ENCODE measurements around the gene WIPF2.

The WIPF2 gene, protein sequence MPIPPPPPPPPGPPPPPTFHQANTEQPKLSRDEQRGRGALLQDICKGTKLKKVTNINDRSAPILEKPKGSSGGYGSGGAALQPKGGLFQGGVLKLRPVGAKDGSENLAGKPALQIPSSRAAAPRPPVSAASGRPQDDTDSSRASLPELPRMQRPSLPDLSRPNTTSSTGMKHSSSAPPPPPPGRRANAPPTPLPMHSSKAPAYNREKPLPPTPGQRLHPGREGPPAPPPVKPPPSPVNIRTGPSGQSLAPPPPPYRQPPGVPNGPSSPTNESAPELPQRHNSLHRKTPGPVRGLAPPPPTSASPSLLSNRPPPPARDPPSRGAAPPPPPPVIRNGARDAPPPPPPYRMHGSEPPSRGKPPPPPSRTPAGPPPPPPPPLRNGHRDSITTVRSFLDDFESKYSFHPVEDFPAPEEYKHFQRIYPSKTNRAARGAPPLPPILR

DNA sequence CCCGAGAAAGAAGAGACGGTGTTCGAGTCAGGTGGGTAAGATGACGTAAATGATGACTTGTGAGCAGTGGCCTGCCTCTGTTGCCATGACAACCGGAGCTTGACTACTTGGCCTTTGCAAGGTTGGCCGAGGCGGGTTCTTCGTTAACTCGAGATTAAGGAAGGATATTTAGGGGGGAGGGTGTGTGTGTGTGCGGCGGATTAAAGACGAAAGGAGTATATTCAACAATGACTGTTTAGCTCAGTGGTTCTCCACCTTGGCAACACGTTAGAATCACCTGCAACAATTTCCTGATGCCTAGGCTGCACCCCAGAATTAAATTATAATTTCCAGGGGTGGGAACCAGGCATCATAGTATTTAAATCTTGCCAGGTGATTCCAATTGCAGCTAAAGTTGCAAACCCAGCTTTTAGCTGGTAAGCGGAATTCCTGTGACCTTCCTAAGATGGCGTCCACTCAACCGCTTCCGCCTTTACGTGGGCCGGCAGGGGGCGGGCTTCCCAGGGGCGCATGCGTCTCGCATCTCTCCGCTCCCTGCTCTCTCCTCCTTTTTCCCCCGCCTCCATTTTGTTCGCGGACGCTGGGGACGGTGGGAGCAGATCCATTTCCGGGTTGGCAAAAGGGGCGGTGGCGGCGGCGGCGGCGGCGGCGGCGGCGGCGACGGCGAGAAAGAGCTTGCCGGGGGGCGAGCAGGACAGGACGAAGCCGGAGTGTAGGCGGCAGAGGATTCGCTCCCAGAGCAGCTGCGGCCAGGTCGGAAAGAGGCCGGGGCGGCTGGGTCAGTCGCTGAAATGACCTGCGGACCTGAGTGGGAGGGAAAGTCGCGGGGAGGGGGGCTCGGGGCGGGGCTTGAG, at the start of gene WIPF2:
TSS of gene WIPF2 (plus strand) at position 565 of the 854 bp plus-strand sequence. CDS start 37,156 bp downstream, outside the sequence.
- in situ Hi-C loops (cut with MboI; ENCODE audit: low pct_unique_long_range_greater_than_20kb, low sequenced_read_pairs, unreplicated experiment): no loop called here
- TF ChIP-seq, protein P1, sequence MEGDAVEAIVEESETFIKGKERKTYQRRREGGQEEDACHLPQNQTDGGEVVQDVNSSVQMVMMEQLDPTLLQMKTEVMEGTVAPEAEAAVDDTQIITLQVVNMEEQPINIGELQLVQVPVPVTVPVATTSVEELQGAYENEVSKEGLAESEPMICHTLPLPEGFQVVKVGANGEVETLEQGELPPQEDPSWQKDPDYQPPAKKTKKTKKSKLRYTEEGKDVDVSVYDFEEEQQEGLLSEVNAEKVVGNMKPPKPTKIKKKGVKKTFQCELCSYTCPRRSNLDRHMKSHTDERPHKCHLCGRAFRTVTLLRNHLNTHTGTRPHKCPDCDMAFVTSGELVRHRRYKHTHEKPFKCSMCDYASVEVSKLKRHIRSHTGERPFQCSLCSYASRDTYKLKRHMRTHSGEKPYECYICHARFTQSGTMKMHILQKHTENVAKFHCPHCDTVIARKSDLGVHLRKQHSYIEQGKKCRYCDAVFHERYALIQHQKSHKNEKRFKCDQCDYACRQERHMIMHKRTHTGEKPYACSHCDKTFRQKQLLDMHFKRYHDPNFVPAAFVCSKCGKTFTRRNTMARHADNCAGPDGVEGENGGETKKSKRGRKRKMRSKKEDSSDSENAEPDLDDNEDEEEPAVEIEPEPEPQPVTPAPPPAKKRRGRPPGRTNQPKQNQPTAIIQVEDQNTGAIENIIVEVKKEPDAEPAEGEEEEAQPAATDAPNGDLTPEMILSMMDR (IDR thresholded peaks at IDR 0.05; ENCODE audit: extremely low read depth, insufficient read depth, missing control alignments): peak; percentile 30

DNA sequence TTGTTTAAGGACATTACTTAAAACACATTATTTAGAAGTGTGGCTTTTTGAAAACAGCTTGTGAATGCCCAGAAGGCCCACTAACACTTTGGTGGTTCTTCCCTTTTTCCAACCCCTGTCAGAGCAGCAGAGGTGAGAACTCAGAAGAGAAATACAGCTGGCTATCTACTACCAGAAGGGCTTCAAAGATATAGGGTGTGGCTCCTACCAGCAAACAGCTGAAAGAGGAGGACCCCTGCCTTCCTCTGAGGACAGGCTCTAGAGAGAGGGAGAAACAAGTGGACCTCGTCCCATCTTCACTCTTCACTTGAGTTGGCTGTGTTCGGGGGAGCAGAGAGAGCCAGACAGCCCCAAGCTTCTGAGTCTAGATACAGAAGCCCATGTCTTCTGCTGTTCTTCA, 48.8 kb upstream of the WIPF2 start:
- TF ChIP-seq, protein P1 (IDR thresholded peaks at IDR 0.05; ENCODE audit: extremely low read depth, insufficient read depth, missing control alignments): no peak
- DNase-seq (ENCODE audit: low spot score): no peak
- in situ Hi-C loops (cut with MboI; ENCODE audit: low pct_unique_long_range_greater_than_20kb, low sequenced_read_pairs, unreplicated experiment): no loop called here

More for the DNA sequence above, at the start of gene WIPF2:
- DNase-seq (ENCODE audit: low spot score): peak; percentile 97

DNA sequence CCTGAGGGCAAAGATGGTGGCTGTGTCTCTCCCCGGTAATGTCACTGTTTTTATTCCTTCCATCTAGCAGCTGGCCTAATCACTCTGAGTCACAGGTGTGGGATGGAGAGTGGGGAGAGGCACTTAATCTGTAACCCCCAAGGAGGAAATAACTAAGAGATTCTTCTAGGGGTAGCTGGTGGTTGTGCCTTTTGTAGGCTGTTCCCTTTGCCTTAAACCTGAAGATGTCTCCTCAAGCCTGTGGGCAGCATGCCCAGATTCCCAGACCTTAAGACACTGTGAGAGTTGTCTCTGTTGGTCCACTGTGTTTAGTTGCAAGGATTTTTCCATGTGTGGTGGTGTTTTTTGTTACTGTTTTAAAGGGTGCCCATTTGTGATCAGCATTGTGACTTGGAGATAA, 47.4 kb upstream of the WIPF2 start:
- DNase-seq (ENCODE audit: low spot score): no peak
- in situ Hi-C loops (cut with MboI; ENCODE audit: low pct_unique_long_range_greater_than_20kb, low sequenced_read_pairs, unreplicated experiment): no loop called here
- TF ChIP-seq, protein P1 (IDR thresholded peaks at IDR 0.05; ENCODE audit: extremely low read depth, insufficient read depth, missing control alignments): no peak

DNA sequence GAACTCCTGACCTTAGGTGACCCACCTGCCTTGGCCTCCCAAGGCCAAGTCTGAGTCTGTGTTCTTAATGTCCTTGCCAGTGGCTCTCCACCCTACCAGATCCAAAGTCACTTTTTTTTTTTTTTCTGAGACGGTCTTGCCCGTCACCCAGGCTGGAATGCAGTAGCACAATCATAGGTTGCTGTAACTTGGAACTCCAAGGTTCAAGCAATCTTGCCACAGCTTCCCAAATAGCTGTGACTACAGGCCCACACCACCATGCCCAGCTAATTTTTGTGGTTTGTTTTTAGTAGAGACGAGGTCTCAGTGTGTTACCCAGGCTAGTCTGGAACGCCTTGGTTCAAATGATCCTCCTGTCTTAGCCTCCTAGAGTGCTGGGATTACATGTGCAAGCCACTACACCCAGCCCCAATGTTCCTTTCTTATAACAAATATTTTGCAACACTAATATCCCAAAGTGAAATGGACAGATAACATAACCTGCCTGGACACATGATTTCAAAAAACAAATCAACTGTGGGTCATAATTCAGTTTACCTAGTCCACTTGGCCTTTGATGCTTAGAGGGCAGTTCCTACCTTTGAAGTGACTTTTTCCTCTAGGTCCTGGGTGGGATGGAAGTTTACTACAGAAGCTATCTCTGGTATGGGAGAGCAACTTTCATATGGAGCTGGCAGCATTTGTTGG, 45.9 kb upstream of the WIPF2 start:
- in situ Hi-C loops (cut with MboI; ENCODE audit: low pct_unique_long_range_greater_than_20kb, low sequenced_read_pairs, unreplicated experiment): no loop called here
- no peak for DNase-seq (ENCODE audit: low spot score)
- TF ChIP-seq, protein P1 (IDR thresholded peaks at IDR 0.05; ENCODE audit: extremely low read depth, insufficient read depth, missing control alignments): no peak

DNA sequence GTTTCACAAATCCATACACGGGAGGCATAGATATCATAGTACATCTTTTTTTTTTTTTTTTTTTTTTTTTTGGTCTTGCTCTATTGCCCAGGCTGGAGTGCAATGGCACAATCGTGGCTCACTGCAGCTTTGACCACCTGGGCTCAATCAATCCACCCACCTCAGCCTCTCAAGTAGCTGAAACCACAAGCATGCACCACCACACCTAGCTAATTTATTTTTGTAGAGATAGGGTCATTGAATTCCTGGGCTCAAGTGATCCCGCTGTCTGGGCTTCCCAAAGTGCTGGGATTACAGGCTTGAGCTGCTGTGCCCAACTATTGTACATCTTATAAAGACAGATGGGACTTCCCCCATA, 45.3 kb upstream of the WIPF2 start:
- in situ Hi-C loops (cut with MboI; ENCODE audit: low pct_unique_long_range_greater_than_20kb, low sequenced_read_pairs, unreplicated experiment): no loop called here

More for the DNA sequence above, 45.3 kb upstream of the WIPF2 start:
- no peak for DNase-seq (ENCODE audit: low spot score)
- TF ChIP-seq, protein P1 (IDR thresholded peaks at IDR 0.05; ENCODE audit: extremely low read depth, insufficient read depth, missing control alignments): no peak

Measured in GM13977 (cell line).